Stimulated activated CD4-positive, alpha-beta T cell treated with anti-CD3 and anti-CD28 coated beads, Interleukin-1b, Interleukin-23, amount 100 ng/mL, for 24 hours (primary cell): ENCODE data around the gene CD33.
"Not testable (repeated sequence)": the region's sequence is repeated elsewhere in the genome, so short reads cannot be mapped to it uniquely, and the experiment has no call there.

Experiments
- DNase-seq, 4 experiments: peaks; one replicate each; pipeline ENCODE4 v3.0.0-alpha.2; 2020; ENCODE audit warnings: low read depth in 4 of 4, low spot score in 1 of 4

Gene CD33

GRCh38 chr19:51210191-51210784 lies 14.6 kb upstream of the CD33 start:
- DNase-seq: no peak

- DNase-seq: not testable (repeated sequence)
Observed at GRCh38 chr19:51210874-51211361, 14.0 kb upstream of the CD33 start.

GRCh38 chr19:51211833-51212232 lies 13.0 kb upstream of the CD33 start:
- no peak for DNase-seq

- DNase-seq: no peak
Observed at GRCh38 chr19:51219307-51219706, 5.6 kb upstream of the CD33 start.

- no peak for DNase-seq
Observed at GRCh38 chr19:51219971-51220370, 4.9 kb upstream of the CD33 start.

- no peak for DNase-seq
Observed at GRCh38 chr19:51220996-51221395, 3.9 kb upstream of the CD33 start.

GRCh38 chr19:51224163-51224641 lies 678 bp upstream of the CD33 start:
- no peak for DNase-seq

GRCh38 chr19:51226067-51226466 lies 1.2 kb downstream of the CD33 start:
- DNase-seq: no peak

GRCh38 chr19:51227326-51227725 lies 2.4 kb downstream of the CD33 start:
- no peak for DNase-seq

GRCh38 chr19:51227966-51228365 lies 3.1 kb downstream of the CD33 start:
- no peak for DNase-seq

- no peak for DNase-seq
Observed at GRCh38 chr19:51240866-51241265, 16.0 kb downstream of the CD33 start.

GRCh38 chr19:51242881-51243630 lies 18.2 kb downstream of the CD33 start:
- no peak for DNase-seq

GRCh38 chr19:51246164-51246552 lies 21.3 kb downstream of the CD33 start:
- no peak for DNase-seq

- no peak for DNase-seq
Observed at GRCh38 chr19:51247972-51248590, 23.2 kb downstream of the CD33 start.

GRCh38 chr19:51250786-51251467 lies 26.0 kb downstream of the CD33 start, which contains the start of gene SIGLECL1:
Gene SIGLECL1, plus strand, starts transcription at chr19:51251080. Its CDS starts 12,993 bp downstream, at chr19:51264073.
- DNase-seq: no peak

- no peak for DNase-seq
Observed at GRCh38 chr19:51251468-51251820, 26.6 kb downstream of the CD33 start.

- DNase-seq: no peak
Observed at GRCh38 chr19:51252306-51253079, 27.6 kb downstream of the CD33 start.

- DNase-seq: no peak
Observed at GRCh38 chr19:51253088-51253806, 28.4 kb downstream of the CD33 start.

GRCh38 chr19:51256155-51256625 lies 31.3 kb downstream of the CD33 start:
- no peak for DNase-seq

GRCh38 chr19:51257471-51257870 lies 32.6 kb downstream of the CD33 start:
- no peak for DNase-seq
